OCI-LY3 (cell line): ENCODE data around the gene TMEM132A.

Experiments
- H2AFZ ChIP-seq: fragments of 200-600, 300-600 bp; shearing (Covaris generic); 2 replicates; pipeline ENCODE4 v1.6.0; 2014; ENCODE audit warnings: antibody characterized with exemption, low read depth, low read length
- H3K27ac ChIP-seq: fragments of 200-600, 300-600 bp; sonication (generic); 2 replicates; pipeline ENCODE4 v1.5.1; 2014; ENCODE audit warnings: mild to moderate bottlenecking, low read length, moderate library complexity, mixed read lengths
- H3K27me3 ChIP-seq: fragments of 200-600, 300-600 bp; sonication (generic); 2 replicates; pipeline ENCODE4 v1.6.1; 2014; ENCODE audit warnings: low read depth, low read length, mixed read lengths
- H3K36me3 ChIP-seq: fragments of 200-600, 300-600 bp; sonication (generic); replicated peaks from 2 replicates; pipeline ENCODE3; 2014; ENCODE audit warnings: low read depth, low read length, mixed read lengths
- H3K4me1 ChIP-seq: fragments of 300-600, 200-600 bp; sonication (generic); 2 replicates; pipeline ENCODE4 v1.6.1; 2014; ENCODE audit warnings: low read length, mixed read lengths
- H3K4me2 ChIP-seq: fragments of 200-600, 300-600 bp; sonication (generic); 2 replicates; pipeline ENCODE4 v1.6.1; 2014; ENCODE audit warnings: low read length, mixed read lengths
- H3K4me3 ChIP-seq: fragments of 300-600, 200-600 bp; sonication (generic); 2 replicates; pipeline ENCODE4 v1.5.1; 2014; ENCODE audit warnings: antibody characterized with exemption, mild to moderate bottlenecking, low read length, moderate library complexity
- H3K79me2 ChIP-seq: fragments of 300-600, 200-600 bp; shearing (Covaris generic); 2 replicates; pipeline ENCODE4 v1.6.1; 2014; ENCODE audit warnings: mild to moderate bottlenecking, low read length, mixed read lengths
- H3K9ac ChIP-seq: fragments of 300-600, 200-600 bp; shearing (Covaris generic); 2 replicates; pipeline ENCODE4 v1.6.0; 2014; ENCODE audit warnings: mild to moderate bottlenecking, low read length, moderate library complexity
- H3K9me3 ChIP-seq: fragments of 200-600, 300-600 bp; shearing (Covaris generic); 2 replicates; pipeline ENCODE4 v1.6.1; 2014; ENCODE audit warnings: low read length, mixed read lengths; ENCODE audit not compliant: insufficient read depth
- H4K20me1 ChIP-seq: fragments of 200-600, 300-600 bp; sonication (generic); 2 replicates; pipeline ENCODE4 v1.6.1; 2016; ENCODE audit warnings: low read length, mixed read lengths; ENCODE audit not compliant: insufficient read depth
- EZH2phosphoT487 ChIP-seq: fragments of 200-600 bp; shearing (Covaris generic); IDR thresholded peaks from 2 replicates; pipeline ENCODE4 v1.6.1; 2018; ENCODE audit warnings: antibody characterized with exemption, mixed run types, low read depth
- TF ChIP-seq, protein P1 (sequence below): fragments of 200-600, 300-600 bp; sonication (generic); IDR thresholded peaks from 2 replicates; pipeline ENCODE4 v1.5.1; 2014; ENCODE audit warnings: antibody characterized with exemption, low read length, low read depth

Gene TMEM132A

DNA sequence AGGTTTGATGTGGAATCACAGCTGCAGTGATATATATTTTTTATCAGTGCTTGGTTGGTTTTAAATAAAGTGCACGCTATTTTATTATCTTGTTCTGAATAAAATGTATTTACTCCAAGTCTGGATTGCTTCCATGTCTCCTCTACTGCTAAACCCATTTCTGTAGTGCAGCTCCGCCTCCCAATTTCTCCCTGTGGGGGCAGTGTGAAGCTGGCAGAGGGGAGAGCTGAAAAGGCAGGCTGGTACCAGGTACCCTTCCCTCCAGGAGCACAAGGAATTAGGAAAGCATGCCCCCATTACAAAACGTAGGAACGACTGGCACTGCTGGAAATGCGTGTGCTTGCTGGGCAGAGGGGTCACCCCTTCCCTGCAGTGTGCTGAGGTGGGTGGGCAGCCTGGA, 934 bp upstream of the TMEM132A start:
- TF ChIP-seq, protein P1, sequence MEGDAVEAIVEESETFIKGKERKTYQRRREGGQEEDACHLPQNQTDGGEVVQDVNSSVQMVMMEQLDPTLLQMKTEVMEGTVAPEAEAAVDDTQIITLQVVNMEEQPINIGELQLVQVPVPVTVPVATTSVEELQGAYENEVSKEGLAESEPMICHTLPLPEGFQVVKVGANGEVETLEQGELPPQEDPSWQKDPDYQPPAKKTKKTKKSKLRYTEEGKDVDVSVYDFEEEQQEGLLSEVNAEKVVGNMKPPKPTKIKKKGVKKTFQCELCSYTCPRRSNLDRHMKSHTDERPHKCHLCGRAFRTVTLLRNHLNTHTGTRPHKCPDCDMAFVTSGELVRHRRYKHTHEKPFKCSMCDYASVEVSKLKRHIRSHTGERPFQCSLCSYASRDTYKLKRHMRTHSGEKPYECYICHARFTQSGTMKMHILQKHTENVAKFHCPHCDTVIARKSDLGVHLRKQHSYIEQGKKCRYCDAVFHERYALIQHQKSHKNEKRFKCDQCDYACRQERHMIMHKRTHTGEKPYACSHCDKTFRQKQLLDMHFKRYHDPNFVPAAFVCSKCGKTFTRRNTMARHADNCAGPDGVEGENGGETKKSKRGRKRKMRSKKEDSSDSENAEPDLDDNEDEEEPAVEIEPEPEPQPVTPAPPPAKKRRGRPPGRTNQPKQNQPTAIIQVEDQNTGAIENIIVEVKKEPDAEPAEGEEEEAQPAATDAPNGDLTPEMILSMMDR, result peak; percentile 16; the same call in 1 of the 2 replicates
- TF ChIP-seq EZH2phosphoT487, result no peak
- H3K9me3 ChIP-seq, result no peaks in the 10 kb centered on the region
- peaks cover 42% of the 10 kb centered on the region for H3K36me3 ChIP-seq
- peak overlapping the region; percentile 81 for H3K4me3 ChIP-seq
- H2AFZ ChIP-seq, result no peak overlapping the region
- no peak overlapping the region for H3K9ac ChIP-seq
- peaks cover 18% of the 10 kb centered on the region for H4K20me1 ChIP-seq
- peaks cover 17% of the 10 kb centered on the region for H3K79me2 ChIP-seq
- H3K27me3 ChIP-seq, result no peaks in the 10 kb centered on the region
- H3K27ac ChIP-seq, result no peak overlapping the region
- peak overlapping the region; percentile 95 for H3K4me2 ChIP-seq
- peaks cover 44% of the 10 kb centered on the region for H3K4me1 ChIP-seq

DNA sequence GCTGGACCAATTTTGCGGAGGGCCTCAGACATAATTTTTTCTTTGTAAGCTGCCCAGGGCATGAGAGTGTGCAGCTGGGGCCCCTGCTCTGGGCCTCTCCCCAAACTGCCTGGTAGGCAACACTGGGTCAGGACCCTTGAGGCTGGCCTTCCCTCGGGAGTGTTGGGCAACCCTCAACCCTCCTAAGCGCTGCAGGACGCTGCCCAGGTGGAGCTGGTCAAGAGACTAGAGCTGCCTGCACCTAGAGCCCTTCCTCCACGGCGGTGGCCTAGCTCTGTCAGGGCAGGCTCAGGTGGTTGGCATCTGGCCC, 505 bp upstream of the TMEM132A start:
- H3K4me1 ChIP-seq, result peaks cover 39% of the 10 kb centered on the region
- H4K20me1 ChIP-seq, result peaks cover 14% of the 10 kb centered on the region
- H3K79me2 ChIP-seq, result peaks cover 12% of the 10 kb centered on the region
- H3K9me3 ChIP-seq, result no peaks in the 10 kb centered on the region
- H2AFZ ChIP-seq, result no peak overlapping the region
- H3K9ac ChIP-seq, result peak overlapping the region; percentile 68
- H3K27me3 ChIP-seq, result no peaks in the 10 kb centered on the region
- H3K4me3 ChIP-seq, result peak overlapping the region; percentile 81
- H3K27ac ChIP-seq, result no peak overlapping the region
- H3K36me3 ChIP-seq, result peaks cover 38% of the 10 kb centered on the region
- TF ChIP-seq EZH2phosphoT487, result no peak
- TF ChIP-seq, protein P1, result no peak
- H3K4me2 ChIP-seq, result peak overlapping the region; percentile 95

- Histone ChIP-seq H3K27me3 (no peaks in the 10 kb centered on the region), H3K4me3 (peak overlapping the region; percentile 81), H3K27ac (no peak overlapping the region), H2AFZ (no peak overlapping the region; the same call in 1 of the 2 replicates), H4K20me1 (no peaks in the 10 kb centered on the region), H3K9ac (peak overlapping the region; percentile 68), H3K36me3 (peaks cover 27% of the 10 kb centered on the region), H3K79me2 (no peaks in the 10 kb centered on the region), H3K9me3 (no peaks in the 10 kb centered on the region), H3K4me2 (peak overlapping the region; percentile 95), H3K4me1 (peaks cover 26% of the 10 kb centered on the region)
- TF ChIP-seq, protein P1, result no peak
Measured at GRCh38 chr11:60924906-60925853, 920 bp downstream of the TMEM132A start.

DNA sequence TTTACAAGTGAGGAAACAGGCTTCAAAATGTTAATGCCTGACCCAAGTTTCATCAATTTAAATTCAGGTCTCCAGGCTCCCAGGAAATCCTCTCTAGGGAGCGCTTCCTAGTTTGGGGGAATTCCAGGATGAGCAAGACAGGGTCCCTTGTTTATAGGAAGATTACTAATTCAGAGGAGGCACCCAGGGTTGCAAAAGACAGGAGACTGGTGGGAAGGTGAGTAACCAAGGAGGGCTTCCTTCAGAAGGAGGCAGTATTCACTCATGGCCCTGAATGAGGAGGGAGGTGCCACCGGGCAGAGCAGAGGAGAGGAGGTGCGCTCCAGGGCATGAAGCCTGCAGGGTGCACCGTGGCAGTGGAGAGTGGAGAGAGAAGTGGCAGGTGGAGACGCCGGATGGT, 1.6 kb downstream of the TMEM132A start:
- Histone ChIP-seq H3K27ac (no peak overlapping the region), H3K9me3 (no peaks in the 10 kb centered on the region), H3K4me2 (peak overlapping the region; percentile 95), H3K9ac (0 out of 2 replicates have a peak overlapping the region, but pooled peaks have one; percentile 68), H2AFZ (no peak overlapping the region), H3K36me3 (peaks cover 25% of the 10 kb centered on the region), H4K20me1 (no peaks in the 10 kb centered on the region), H3K4me1 (peaks cover 29% of the 10 kb centered on the region), H3K4me3 (peak overlapping the region; percentile 81), H3K79me2 (no peaks in the 10 kb centered on the region), H3K27me3 (no peaks in the 10 kb centered on the region)
- TF ChIP-seq, protein P1, result peak; percentile 23; the same call in 1 of the 2 replicates
- no peak for TF ChIP-seq EZH2phosphoT487
